GM19239 (cell line): ENCODE measurements around the gene HYDIN.
"Not testable (repeated sequence)": the region's sequence is repeated elsewhere in the genome, so short reads cannot be mapped to it uniquely, and the experiment has no call there.

Experiments used
- DNase-seq: peaks from one replicate; pipeline ENCODE4 v3.0.0; 2011; ENCODE audit warnings: low spot score; ENCODE audit not compliant: insufficient read length
- FAIRE-seq: peaks from 2 replicates; lab custom pipeline; 2011; peaks lifted over from hg19 to GRCh38; lab: Jason Lieb, UNC

HYDIN gene

GRCh38 chr16:71019067-71019682 is 211.3 kb downstream of the HYDIN start:
- DNase-seq, FAIRE-seq: not testable (repeated sequence)

- not testable (repeated sequence) for FAIRE-seq
These were observed 215.1 kb downstream of the HYDIN start for GRCh38 chr16:71015419-71015818.

GRCh38 chr16:71009440-71010223 is 220.9 kb downstream of the HYDIN start:
- not testable (repeated sequence) for FAIRE-seq, DNase-seq

More at GRCh38 chr16:71015419-71015818, 215.1 kb downstream of the HYDIN start:
- not testable (repeated sequence) for DNase-seq

GRCh38 chr16:71006516-71006915 is 224.0 kb downstream of the HYDIN start:
- DNase-seq, FAIRE-seq: not testable (repeated sequence)

GRCh38 chr16:70999735-71000134 is 230.8 kb downstream of the HYDIN start:
- not testable (repeated sequence) for FAIRE-seq, DNase-seq

- FAIRE-seq = not testable (repeated sequence)
These were observed 234.7 kb downstream of the HYDIN start for GRCh38 chr16:70995799-70996198.

GRCh38 chr16:70992511-70992910 is 238.0 kb downstream of the HYDIN start:
- not testable (repeated sequence) for DNase-seq, FAIRE-seq

More at GRCh38 chr16:70995799-70996198, 234.7 kb downstream of the HYDIN start:
- not testable (repeated sequence) for DNase-seq

GRCh38 chr16:70987019-70987715 is 243.4 kb downstream of the HYDIN start:
- DNase-seq, FAIRE-seq: not testable (repeated sequence)

- DNase-seq, FAIRE-seq: not testable (repeated sequence)
These were observed 245.8 kb downstream of the HYDIN start for GRCh38 chr16:70984675-70985074.

- not testable (repeated sequence) for DNase-seq, FAIRE-seq
These were observed 262.2 kb downstream of the HYDIN start for GRCh38 chr16:70968332-70968731.

GRCh38 chr16:70960169-70960568 is 270.4 kb downstream of the HYDIN start:
- FAIRE-seq, DNase-seq: not testable (repeated sequence)

GRCh38 chr16:70954922-70955321 is 275.6 kb downstream of the HYDIN start:
- not testable (repeated sequence) for FAIRE-seq, DNase-seq

- not testable (repeated sequence) for FAIRE-seq
These were observed 276.7 kb downstream of the HYDIN start for GRCh38 chr16:70953824-70954223.

GRCh38 chr16:70943551-70943950 is 287.0 kb downstream of the HYDIN start:
- DNase-seq, FAIRE-seq: not testable (repeated sequence)

More at GRCh38 chr16:70953824-70954223, 276.7 kb downstream of the HYDIN start:
- not testable (repeated sequence) for DNase-seq

- not testable (repeated sequence) for FAIRE-seq, DNase-seq
These were observed 290.7 kb downstream of the HYDIN start for GRCh38 chr16:70939690-70940359.

- not testable (repeated sequence) for FAIRE-seq, DNase-seq
These were observed 293.6 kb downstream of the HYDIN start for GRCh38 chr16:70936781-70937525.

GRCh38 chr16:70935325-70935724 is 295.2 kb downstream of the HYDIN start:
- DNase-seq, FAIRE-seq: not testable (repeated sequence)

GRCh38 chr16:70933746-70934145 is 296.8 kb downstream of the HYDIN start:
- DNase-seq, FAIRE-seq: not testable (repeated sequence)

GRCh38 chr16:70930757-70931156 is 299.8 kb downstream of the HYDIN start:
- DNase-seq, FAIRE-seq: not testable (repeated sequence)
